Measurements from ENCODE around the gene ASB4. TPM values are rescaled to one million over a fixed set of nuclear protein-coding genes. Genes with fewer than 3 reads are reported as not detected.

Gene ASB4
- total RNA-seq, 2 donors from 2014 or later: 0.15 to 0.32 TPM

DNA sequence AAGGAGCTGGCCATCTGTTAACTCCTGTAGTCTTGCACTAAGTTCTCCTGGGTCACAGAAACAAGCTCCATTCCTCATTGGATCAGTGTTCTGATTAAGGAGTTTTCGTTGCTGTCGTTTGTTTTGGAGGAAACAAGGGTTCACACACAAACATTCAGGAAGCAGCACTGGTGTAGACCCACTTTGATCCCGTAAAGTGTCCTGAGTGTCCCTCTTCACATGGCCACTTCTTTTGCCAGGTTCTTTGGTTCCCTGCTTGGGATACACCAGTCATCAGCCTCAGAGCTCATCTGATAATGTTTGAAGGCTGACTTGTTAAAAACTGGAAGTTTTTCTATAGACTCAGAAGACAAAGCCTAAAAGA lies 99.7 kb downstream of the ASB4 start:
- no peaks in the 10 kb centered on the region for H3K27me3 ChIP-seq
- TF ChIP-seq, protein P1, sequence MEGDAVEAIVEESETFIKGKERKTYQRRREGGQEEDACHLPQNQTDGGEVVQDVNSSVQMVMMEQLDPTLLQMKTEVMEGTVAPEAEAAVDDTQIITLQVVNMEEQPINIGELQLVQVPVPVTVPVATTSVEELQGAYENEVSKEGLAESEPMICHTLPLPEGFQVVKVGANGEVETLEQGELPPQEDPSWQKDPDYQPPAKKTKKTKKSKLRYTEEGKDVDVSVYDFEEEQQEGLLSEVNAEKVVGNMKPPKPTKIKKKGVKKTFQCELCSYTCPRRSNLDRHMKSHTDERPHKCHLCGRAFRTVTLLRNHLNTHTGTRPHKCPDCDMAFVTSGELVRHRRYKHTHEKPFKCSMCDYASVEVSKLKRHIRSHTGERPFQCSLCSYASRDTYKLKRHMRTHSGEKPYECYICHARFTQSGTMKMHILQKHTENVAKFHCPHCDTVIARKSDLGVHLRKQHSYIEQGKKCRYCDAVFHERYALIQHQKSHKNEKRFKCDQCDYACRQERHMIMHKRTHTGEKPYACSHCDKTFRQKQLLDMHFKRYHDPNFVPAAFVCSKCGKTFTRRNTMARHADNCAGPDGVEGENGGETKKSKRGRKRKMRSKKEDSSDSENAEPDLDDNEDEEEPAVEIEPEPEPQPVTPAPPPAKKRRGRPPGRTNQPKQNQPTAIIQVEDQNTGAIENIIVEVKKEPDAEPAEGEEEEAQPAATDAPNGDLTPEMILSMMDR (IDR thresholded peaks at IDR 0.05): no peak
- no peak overlapping the region for H3K4me3 ChIP-seq
- no peaks in the 10 kb centered on the region for H3K4me1 ChIP-seq
- H3K36me3 ChIP-seq: no peaks in the 10 kb centered on the region
- intact Hi-C loops (cut with DNase I): no loop called here
- no peaks in the 10 kb centered on the region for H3K9me3 ChIP-seq
- DNase-seq: no peak
- H3K9ac ChIP-seq (ENCODE audit: low read depth in 2 of 2, low read length in 2 of 2): no peak overlapping the region
- H3K27ac ChIP-seq: no peak overlapping the region

DNA sequence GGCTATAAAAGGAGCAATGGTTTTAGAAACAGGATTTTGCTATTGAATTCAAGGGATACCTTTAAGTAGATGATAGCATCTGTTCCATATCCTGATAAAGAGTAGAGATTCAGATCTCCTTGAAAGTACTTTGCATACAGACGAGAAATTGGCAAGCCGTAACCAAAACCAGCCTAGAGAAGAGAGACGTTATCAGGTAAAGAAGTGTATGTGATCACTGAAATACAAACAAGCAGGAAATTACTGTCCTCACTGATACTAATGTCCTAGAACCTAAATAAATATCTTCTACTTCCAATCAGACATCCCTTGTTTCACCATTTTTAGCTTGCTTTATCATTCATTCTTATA lies 101.2 kb downstream of the ASB4 start:
- no peak for DNase-seq
- Histone ChIP-seq H3K4me3 (no peak overlapping the region), H3K9me3 (no peaks in the 10 kb centered on the region), H3K27me3 (no peaks in the 10 kb centered on the region), H3K27ac (no peak overlapping the region), H3K9ac (ENCODE audit: low read depth in 2 of 2, low read length in 2 of 2) (no peak overlapping the region), H3K4me1 (no peaks in the 10 kb centered on the region), H3K36me3 (no peaks in the 10 kb centered on the region)
- intact Hi-C loops (cut with DNase I): no loop called here
- TF ChIP-seq, protein P1 (IDR thresholded peaks at IDR 0.05): no peak

DNA sequence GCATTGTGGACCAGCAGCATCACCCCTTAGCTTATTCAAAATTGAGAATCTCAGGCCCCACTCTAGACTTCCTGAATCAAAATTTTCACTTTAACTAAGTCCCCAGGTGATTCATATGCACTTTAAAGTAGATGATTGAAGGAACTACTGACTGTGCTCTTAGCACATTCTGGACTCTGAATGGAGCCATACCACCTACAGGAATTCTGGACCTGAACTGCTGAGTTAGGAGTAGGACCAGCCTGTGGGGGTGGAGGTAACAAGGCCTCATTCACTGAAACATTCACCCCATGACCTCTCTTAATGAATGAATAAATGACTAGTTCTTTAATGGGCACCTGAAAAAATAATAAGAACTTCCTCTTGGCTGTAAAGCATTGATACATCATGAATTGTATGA lies 103.3 kb downstream of the ASB4 start:
- Histone ChIP-seq H3K4me1 (no peaks in the 10 kb centered on the region), H3K4me3 (no peak overlapping the region)

DNA sequence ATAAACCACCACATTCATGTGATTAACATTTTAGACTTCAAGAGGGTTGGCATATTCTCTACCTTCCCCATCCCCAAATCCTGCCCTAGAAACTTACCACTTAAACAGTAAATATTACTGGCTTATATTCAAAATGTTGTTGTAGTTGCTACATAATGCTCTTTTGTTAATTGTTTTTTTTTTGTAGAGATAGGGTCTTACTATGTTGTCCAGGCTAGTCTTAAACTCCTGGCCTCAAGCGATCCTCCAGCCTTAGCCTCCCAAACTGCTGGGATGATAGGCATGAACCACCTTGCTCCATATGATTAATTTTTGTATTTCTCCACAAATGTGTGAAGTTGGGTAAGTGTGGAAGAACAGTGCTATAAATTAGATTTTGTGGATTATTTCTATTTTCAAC lies 104.0 kb downstream of the ASB4 start:
- Histone ChIP-seq H3K4me1 (no peaks in the 10 kb centered on the region), H3K9ac (ENCODE audit: low read depth in 2 of 2, low read length in 2 of 2) (no peak overlapping the region), H3K4me3 (no peak overlapping the region), H3K27ac (no peak overlapping the region), H3K36me3 (no peaks in the 10 kb centered on the region), H3K9me3 (no peaks in the 10 kb centered on the region), H3K27me3 (no peaks in the 10 kb centered on the region)
- intact Hi-C loops (cut with DNase I): loop anchor here (10.0 kb wide), 1 partner anchor 85 kb away; no protein-coding TSS in a partner anchor
- TF ChIP-seq, protein P1 (IDR thresholded peaks at IDR 0.05): no peak
- DNase-seq: no peak

More for the DNA sequence above, 103.3 kb downstream of the ASB4 start:
- DNase-seq: no peak
- no peaks in the 10 kb centered on the region for H3K9me3 ChIP-seq
- no peak overlapping the region for H3K9ac ChIP-seq (ENCODE audit: low read depth in 2 of 2, low read length in 2 of 2)
- intact Hi-C loops (cut with DNase I): no loop called here
- H3K27ac ChIP-seq: no peak overlapping the region
- TF ChIP-seq, protein P1 (IDR thresholded peaks at IDR 0.05): no peak
- no peaks in the 10 kb centered on the region for H3K27me3 ChIP-seq
- H3K36me3 ChIP-seq: no peaks in the 10 kb centered on the region

Other genes with a start within 250 kb of the ASB4 start
- gene PON1, start 161.4 kb upstream of the ASB4 start, total RNA-seq: not detected
- gene PON3, start 89.6 kb upstream of the ASB4 start, total RNA-seq: 1 to 10 TPM; 3.0 to 3.5 TPM
- 10 to 100 TPM; 89.8 to 99.4 TPM for gene PON2, start 50.9 kb upstream of the ASB4 start, total RNA-seq
- gene PDK4, start 110.6 kb downstream of the ASB4 start, total RNA-seq: 10 to 100 TPM; 11.1 to 27.6 TPM

Data from colonic mucosa (tissue), 4 donors.